Prostate gland (tissue), 2 donors: ENCODE data around the gene MED7.

ENCODE experiments used
- POLR2A ChIP-seq: fragments of 450-650 bp; IDR thresholded peaks from one replicate; pipeline ENCODE4 v1.6.1; 2016; ENCODE audit warnings: antibody characterized with exemption, mild to moderate bottlenecking
- POLR2AphosphoS5 ChIP-seq: sonication (generic); formaldehyde crosslinking; IDR thresholded peaks from one replicate; pipeline ENCODE4 v1.6.1; 2017; ENCODE audit warnings: antibody characterized with exemption
- TF ChIP-seq, protein P1 (sequence below), 4 experiments: fragments of 200-600 bp in 2 of 4; fragments of 450-650 bp in 2 of 4; sonication (generic) in 2 of 4; IDR thresholded peaks; 1 replicate in 3 of 4; 2 replicates in 1 of 4; pipeline ENCODE4 v1.5.1; 2016 to 2019; ENCODE audit warnings: antibody characterized with exemption in 4 of 4, mild to moderate bottlenecking in 2 of 4, moderate library complexity in 2 of 4

DNA sequence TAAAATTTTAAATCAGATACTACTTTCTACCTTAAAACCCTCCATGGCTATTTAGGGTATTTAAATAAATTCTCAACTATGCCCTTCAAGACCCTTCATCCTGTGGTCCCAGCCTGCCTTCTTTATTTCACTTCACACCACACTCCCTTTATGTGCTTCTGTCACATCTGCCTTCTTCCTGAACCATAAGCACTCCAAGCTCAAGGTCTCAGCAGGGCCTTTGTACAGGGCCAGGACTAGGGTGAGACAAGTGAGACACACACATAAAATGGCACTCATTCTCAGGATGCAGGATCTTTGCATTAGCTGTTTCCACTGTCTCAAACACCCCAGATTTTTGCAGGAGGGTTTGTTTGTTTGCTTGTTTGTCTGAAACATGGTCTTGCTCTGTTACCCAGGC is 45.6 kb upstream of the MED7 start:
- TF ChIP-seq, protein P1, sequence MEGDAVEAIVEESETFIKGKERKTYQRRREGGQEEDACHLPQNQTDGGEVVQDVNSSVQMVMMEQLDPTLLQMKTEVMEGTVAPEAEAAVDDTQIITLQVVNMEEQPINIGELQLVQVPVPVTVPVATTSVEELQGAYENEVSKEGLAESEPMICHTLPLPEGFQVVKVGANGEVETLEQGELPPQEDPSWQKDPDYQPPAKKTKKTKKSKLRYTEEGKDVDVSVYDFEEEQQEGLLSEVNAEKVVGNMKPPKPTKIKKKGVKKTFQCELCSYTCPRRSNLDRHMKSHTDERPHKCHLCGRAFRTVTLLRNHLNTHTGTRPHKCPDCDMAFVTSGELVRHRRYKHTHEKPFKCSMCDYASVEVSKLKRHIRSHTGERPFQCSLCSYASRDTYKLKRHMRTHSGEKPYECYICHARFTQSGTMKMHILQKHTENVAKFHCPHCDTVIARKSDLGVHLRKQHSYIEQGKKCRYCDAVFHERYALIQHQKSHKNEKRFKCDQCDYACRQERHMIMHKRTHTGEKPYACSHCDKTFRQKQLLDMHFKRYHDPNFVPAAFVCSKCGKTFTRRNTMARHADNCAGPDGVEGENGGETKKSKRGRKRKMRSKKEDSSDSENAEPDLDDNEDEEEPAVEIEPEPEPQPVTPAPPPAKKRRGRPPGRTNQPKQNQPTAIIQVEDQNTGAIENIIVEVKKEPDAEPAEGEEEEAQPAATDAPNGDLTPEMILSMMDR (IDR thresholded peaks at IDR 0.05) = no peak
- TF ChIP-seq POLR2AphosphoS5 = no peak
- TF ChIP-seq POLR2A = no peak
